Measurements from ENCODE around the gene MSL3B.
"Not testable (repeated sequence)": the region's sequence is repeated elsewhere in the genome, so short reads cannot be mapped to it uniquely, and the experiment has no call there.

MSL3B gene

DNA sequence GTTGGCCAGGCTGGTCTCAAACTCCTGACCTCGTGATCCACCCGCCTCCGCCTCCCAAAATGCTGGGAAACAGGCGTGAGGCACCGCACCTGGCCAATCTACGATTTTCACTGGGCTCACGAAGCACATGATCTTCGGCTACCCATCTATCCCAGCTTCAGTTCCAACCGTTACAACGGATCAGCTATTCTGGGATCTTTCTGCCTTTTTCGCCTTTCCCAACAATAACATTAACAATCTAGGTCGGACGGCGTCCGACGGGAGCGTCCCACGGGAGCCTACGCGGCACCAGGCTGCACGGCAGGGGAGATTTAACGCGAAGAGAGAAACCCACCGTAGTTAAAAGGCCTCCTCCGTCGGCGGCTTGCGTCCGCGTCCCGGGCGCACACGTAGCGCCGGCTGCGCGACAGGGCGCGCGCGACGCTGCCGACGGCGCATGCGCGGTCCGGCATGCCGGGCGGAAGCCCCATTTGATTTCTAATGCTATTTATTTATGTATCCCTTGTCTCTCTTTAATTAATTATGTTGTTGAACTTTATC, at the start of gene MSL3B:
Gene MSL3B, minus strand, starts transcription at position 394 of the 540 bp plus-strand sequence.
- peak; percentile 24 for DNase-seq

DNA sequence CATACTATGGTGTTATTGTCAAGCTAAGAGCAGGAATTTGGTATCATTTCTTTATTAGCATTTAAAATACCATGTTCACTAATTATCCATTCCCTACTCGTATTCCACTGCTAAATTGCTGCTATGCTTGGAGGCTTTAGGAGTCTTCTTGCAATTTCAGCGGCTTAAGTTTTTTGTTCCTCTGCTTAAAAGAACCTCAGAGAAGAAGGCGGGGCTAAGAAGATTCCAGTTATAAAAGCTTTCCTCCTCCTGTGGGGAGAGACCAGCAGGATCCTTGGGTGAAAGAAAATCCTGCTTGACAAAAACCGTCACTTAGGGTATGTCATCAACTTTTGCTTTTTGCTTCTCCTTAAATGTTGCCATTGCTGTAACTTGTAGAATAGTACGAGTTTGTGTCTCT, 48.9 kb upstream of the MSL3B start, which contains the start of gene TRPM8:
Gene TRPM8, plus strand, starts transcription at position 258 of the 400 bp plus-strand sequence. CDS start 9,165 bp downstream, outside the sequence.
- no peak for DNase-seq

DNA sequence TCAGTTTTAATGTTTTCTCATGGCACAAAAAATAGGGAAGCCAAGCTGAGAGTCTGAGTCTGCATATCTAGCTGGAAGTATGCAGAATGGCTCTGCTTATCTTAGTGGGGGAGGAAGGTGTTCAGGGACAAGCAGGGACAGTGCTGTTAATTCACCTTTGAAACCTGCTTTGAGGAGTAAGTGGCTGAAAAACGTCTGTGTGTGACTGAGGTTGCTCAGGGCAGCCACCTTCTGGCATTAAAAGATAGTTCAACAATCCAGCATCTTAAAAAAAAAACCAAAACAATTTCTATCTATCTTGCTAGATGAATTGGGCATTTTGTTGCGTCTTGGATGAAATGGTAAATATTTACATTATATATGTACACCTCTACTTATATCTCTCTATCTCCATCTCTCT, 46.9 kb upstream of the MSL3B start:
- no peak for DNase-seq

DNA sequence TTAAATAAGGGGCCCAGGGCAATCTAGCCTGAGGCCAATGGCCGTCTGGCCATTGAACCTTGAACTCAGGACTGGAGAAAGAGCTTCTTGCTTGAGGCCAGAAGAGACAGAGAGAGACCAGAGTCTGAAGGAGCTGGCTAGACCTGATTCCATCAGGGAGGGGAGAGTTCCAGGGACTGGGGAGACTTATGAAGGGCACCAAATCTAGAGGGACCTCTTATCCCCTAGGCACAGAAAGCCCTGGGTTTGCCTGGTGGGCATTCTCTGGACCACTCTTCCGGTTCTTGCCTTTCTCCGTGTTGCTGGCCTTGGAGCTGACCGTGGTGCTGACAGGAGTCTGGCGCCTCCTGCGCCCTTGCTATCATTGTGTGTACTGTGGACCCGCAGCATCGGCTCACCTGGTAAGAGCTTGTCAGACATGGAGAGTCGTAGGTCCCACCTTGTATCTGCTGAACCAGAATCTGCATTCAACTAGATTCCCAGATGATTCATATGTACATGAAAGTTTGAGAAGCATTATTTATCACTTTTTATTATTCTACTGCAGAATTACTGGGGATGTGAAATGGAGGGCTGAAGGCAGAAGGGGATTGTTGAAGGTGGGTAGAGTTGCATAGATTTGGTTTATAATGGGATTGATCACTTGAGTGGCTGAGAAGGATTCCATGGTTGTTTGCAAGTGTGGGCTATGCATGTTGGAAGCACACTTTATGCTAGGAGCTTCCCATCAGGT, 44.7 kb upstream of the MSL3B start:
- no peak for DNase-seq

DNA sequence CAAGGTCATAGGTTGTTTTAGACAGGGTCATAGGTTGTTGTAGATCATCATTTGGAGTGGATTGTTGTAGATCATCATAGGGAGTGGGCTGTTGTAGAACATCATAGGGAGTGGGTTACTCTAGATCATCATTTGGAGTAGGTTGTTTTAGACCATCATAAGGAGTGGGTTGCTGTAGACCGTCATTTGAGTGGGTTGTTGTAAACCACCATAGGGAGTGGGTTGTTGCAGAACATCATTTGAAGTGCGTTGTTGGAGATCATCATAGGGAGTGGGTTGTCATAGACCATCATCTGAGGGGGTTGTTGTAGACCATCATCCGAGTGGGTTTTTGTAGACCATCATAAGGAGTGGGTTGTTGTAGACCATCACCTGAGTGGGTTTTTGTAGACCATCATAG, 39.4 kb upstream of the MSL3B start:
- no peak for DNase-seq

DNA sequence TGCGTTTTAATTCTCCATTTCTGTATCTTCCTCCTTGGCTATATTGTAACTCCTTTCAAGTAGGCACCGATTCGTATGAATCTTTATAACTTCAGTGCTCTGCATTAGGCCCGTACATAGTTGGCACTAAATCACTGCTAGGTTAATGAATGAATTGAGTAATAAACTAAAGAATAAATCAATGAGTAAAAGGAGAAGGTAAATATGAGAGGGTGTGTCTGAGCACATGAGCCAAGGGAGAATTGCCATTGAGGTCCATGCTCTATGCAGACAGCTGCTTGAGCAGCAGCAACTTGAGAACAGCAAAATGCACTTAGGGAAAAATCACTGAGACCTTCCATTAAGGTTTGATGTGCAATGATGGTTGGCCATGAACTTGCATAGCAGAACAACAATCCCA, 37.8 kb upstream of the MSL3B start:
- DNase-seq, result no peak

DNA sequence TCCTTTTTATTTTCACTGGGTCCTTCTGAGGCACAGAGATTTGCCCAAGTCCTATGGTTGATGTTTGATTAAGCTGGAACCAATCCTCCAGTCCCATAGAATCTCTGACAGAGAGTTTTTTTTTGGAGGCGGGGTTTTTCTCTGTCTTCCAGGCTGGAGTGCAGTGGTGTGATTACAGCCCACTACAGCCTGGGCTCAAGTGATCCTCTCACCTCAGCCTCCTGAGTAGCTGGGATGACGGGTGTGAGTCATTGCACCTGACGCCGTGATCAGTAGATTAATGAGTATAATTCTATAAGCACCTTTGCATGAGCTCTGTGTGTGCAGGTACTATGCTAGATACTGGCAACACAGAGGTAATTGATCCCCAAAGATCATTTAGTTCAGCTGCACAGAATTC, 33.7 kb upstream of the MSL3B start:
- no peak for DNase-seq

DNA sequence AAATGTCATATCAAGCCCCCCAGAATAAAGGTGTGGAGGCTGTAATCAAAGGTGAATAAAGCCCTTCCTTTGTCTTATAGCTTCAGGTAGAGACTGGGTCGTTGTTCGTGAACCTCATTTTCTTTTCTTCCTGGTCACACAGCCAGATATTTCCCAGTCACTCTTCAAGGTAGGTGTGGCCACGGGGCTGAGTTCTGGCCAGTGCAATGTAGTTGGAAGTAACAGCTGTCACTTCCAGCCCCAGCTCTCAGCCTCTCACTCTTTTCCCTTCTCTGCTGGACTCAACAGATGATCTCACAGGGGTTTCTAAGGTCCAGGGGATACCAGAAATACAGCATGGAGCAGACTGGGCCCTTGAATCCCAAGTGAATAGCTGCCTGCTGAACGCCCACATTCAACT, 33.2 kb upstream of the MSL3B start:
- DNase-seq, result no peak

DNA sequence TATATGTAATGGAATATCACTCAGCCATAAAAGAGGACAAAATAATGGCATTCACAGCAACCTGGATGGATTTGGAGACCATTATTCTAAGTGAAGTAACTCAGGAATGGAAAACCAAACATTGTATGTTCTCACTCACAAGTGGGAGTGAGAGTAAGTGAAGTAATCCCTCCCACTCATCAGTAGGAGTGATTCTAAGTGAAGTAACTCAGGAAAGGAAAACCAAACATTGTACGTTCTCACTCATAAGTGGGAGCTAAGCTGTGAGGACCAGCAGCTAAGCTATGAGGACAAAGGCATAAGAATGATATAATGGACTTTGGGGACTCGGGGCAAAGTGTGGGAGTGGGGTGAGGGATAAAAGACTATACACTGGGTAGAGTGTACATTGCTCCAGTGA, 28.1 kb upstream of the MSL3B start:
- not testable (repeated sequence) for DNase-seq

DNA sequence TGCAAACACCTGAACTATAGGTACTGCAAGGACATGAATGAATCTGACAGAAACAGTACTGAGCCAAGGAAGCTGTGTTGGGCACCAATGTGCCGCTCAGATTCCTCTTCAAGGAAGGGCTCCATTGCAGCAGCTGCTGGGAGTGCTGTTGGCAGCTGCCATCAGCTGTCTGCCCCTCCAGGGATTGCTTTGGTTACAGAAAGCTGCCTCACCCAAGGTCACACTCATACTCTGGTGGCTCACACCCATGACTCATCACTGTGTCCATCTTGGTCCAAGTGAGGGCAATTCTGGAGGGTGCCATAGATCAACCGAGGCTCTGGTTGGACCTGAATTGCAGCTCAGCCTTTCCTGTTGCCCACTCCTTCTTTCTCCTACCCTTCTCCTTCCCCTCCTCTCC, 24.6 kb upstream of the MSL3B start:
- no peak for DNase-seq

DNA sequence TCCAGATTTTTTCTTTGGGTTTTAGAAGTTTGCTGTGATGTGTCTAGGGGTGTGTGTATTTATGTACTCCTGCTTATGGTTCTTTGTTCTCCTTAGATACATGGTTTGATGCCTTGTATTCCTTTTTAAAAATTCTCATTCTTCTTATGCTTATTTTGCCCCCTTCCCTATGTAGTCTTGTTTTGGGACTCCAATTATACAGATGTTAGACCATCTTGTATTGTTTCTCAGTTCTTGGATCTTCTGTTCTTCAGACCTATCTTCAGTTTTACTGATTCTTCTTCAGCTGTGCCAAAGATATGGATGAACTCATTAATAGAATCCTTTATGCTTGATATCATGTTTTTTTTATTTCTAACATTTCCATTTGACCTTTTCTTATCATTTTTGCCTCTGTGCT, 14.2 kb upstream of the MSL3B start:
- DNase-seq, result no peak

DNA sequence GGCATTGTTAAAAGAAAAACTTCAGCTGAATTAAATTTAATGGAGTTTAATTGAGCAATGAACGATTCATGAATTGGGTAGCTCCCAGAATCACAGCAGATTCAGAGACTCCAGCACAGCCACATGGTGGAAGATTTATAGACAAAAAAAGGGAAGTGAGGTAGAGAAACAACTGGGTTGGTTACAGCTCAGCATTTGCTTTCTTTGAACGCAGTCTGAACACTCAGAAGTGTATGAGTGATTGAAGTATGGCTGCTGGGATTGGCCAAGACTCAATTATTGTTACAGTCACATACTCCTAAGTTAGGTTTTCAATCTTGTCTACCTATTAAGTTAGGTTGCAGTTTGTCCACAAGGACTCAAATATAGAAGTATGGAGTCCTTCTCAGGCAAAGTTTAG, 3.9 kb upstream of the MSL3B start:
- DNase-seq, result not testable (repeated sequence)

DNA sequence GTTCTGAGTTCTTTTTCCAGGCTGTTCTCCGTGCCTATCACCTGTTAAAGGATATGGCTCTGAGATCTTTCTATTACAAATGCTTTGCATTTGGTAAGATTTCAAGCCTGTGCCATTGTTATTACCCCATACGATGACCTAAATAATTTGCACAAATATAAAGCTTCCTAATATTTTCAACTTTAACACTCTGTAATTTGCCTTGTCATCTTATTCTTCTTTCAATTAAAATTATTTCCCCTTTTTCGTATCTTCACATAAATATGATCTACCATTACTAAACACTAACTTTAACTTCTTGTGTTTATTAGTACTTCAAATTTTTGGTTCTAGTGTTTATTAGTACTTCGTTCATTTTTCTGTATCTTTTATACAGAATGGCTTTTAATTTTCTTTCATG, 3.2 kb upstream of the MSL3B start:
- DNase-seq, result no peak

DNA sequence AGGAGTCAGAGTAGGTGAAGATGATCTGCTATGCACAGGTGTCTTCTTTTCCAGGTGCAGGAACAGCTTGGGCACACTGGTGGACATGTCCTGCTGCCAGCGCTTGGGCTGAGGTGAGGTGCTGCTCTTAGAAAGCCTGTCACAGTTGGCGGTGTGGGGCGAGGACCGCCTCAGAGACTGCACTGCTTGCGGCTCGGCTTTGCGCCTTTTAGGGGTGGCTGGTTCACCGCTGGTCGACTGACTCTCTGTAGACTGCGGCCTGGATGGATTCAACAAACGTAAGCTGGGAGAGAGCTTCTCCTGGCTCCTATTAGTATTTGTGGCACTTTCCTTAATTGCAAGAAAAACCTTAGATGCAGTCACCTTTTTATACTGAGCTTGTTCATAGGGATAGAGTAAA, 1.7 kb downstream of the MSL3B start:
- no peak for DNase-seq

DNA sequence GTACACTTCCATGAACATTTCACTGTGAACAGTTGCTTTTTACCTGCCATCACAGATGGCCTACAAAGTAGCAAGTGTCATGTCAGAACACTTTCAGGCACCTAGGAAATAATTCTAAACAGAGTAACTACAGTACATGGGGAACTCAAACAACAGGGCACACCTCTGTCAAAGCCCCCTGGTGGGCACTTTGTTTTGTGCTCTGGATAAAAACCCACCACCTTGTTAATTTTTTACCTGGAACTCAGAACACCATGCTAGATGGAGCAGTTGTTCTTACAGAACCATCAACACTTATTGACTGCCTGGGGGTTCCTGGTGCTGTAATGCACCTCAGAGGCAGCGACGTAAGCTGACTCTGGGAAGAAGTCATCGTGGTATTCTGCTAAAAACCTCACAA, 2.3 kb downstream of the MSL3B start:
- DNase-seq, result no peak

DNA sequence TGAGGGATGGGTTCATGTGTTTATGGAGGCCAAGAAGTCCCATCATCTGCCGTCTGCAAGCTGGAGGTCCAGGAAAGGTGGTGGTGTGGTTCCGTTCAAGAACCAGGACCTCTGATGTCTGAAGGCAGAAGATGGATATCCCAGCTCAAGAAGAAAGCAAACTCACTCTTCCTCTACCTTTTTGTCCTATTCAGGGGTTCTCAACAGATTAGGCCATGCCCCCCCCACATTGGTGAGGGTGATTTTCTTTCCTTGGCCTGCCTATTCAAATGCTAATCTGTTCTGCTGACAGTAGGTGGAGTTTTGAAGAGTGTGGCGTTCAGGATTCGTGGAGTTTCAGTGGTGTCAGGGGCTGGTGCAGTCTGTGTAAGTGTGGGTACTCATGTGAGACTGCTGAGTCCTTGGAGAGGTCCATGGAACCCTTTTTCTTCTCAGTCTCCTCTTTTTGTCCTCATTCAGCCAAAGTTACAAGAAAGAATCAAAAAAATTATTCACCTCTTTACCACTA, 5.9 kb downstream of the MSL3B start:
- no peak for DNase-seq

DNA sequence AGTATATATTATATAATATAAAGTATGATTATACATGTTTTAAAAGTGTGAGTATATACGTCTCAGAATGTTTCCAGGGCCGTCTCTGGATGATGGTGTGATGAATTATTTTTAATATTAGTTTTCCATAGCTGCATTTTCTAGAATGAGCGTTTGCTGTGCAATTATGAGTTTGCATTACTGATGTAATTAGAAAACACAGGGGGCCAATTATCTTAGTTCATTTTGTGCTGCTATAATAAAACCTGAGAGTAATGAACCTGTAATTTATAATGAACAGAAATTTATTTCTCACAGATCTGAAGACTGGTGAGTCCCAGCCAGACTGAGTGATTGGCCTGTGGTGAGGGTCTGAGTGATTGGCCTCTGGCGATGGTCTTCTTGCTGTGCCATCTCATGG, 9.9 kb downstream of the MSL3B start:
- no peak for DNase-seq

DNA sequence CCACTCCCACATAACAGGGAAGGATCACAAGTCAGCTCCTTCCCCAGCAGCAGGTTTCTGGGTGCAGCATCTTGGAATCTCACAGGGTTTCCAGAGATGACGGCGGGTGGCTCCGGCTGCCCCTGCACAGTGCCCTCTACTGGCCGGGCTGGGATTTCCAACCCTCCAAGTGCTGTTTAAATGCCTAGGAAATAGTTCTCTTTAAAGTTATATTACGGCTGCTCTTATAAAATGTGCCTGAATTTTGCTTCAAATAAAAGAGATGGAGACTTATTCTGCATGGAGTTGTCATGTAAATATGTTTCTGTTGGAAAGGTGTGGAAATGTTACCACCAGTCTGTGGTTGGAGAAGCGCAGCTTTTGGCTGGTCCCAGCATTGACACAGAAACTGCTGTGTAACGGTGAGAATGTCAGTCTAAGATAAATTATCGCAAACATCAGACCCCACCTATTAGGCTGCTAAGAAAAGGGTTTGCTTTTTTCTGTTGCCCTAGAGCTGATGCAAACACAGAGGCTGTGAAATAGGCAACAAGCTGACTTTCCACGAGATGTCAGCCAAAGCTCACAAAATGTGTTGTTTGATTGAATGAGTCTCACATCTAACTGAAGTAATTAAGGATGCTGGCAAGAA, 10.6 kb downstream of the MSL3B start:
- peak; percentile 24 for DNase-seq

DNA sequence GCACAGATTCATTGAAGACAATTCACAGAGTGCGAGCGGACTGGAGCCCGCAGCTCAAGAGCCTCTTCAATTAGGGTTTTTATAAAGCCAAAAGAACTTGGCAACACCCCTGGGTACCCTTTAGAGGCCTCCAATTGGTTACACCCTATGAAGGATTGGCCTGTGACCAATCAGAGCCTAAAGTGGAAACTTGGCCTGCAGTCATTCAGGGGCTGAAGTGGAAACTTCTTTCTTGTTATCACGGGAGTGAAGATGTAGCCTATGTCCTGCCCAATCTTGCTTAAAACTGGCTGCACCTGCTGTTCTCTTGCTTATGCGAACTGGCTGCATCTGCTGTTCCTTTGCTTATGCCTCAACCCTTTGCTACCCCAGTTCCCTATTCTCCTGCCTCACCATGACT, 12.0 kb downstream of the MSL3B start:
- no peak for DNase-seq

DNA sequence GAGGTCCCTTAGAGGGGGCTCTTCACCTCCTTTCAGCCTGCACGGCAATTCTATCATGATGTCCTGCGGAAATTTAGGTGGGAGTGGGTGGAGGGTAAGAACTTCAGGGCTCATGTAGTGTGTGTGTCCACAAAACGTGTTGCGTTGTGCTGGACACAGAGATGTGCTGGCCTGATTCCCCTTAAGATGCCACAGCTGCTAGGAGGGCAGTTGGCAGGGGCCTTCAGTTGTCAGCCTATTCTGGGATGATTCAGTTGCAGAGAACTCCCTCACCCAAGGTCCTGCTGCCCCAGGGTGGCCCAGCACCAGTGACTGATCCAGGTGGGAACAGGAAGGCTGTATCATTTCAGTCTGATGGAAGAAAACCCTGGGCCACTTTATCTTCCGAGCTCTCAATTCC, 12.8 kb downstream of the MSL3B start:
- no peak for DNase-seq

DNA sequence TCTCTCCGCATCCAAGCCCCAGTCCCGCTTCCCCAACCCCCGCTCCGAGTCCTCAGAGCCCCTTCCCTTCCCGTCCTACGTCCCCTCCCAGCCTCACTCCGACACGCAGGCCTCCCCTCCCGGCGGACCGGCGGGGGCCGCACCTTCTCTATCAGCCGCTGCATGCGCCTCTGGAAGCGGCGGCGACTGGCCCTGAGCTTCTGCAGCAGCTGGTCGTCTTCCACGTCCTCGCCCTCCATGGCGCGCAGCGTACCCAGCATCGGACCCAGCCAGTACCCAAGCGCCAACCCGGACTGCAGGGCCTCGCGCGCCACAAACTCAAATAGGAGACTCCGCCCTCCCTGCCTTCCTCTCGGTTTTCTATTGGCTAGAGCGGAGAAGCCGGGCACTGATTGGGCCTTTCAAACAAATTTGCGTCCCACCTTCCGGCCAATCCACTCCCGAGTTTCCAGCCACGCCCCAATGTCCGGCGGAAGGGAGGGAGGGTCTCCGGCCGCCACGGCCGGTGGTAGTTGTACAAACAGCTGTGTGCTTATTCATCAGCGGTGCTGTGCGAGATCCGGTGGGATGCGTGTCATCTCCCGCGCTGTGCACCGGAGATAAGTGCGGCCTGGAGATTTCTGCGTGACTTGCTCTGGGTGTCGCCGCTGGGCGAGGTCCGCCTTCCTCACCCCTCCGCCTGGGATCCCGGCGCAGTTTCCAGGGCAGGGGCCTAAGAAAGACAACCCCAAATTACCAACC, 13.8 kb downstream of the MSL3B start, which contains the start of gene HJURP:
Gene HJURP, minus strand, starts transcription at position 295 of the 741 bp plus-strand sequence. Its CDS starts 35 bp downstream, at position 260.
- peak; percentile 89 for DNase-seq

DNA sequence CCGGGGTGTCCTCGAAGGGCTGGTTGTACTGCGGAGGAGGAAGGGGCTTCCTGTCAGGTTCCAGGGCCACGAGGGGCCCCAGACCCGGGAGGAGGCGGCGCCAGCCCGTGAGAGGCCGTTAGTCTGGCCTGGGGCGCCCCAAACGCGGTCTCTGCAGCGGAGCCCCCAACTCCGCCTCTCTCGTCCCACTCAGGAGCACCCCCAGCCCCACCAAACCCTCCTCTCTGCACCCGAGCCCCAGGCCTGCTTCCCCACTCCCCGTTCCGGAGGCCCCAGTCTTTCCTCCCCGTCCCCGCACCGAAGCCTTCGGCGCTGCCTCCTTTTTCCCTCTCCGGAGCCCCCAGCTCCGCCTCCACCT, 14.3 kb downstream of the MSL3B start:
- DNase-seq, result no peak

DNA sequence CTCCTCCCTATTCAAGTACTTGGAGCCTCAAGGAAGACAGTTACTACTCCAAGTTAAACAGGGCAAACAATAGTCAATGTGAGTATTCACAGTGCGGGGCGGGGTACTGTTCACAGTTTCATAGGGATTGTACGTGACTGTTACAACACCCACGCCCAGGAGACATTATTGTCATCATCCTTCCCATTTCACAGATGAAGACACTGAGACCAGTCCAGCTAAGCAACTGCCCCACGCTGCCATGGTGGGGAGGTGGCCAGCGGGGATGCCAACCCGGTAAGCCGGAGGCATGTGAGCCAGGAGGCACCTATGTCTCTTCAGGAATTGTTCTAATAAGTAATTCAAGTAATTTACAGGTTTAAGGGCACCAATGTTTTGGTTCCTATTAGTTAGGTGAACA, 14.8 kb downstream of the MSL3B start:
- no peak for DNase-seq

DNA sequence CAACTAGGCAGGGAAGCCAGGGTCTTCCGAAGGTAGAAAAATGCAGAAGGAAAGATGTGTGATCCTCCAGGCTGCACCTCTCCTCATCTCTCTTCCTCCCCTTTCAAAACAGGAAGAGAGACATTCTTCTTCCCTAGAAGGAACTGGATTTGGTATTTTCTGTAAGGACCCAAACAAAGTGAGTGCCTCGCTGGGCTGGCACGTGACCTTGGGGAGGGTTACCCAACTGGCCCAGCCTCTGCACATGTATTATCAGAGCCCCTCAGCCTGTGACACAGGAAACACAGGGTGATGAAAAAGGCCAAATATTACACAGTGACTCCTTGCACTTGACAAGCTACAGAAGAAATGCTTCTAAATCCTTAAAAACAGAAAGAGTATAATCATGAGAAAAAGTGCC, 16.1 kb downstream of the MSL3B start:
- DNase-seq, result no peak

All from stimulated activated naive CD4-positive, alpha-beta T cell treated with Interleukin-2 at 50 U/mL for 16 hours (primary cell).